ENCODE results near the gene MOK.

DNA sequence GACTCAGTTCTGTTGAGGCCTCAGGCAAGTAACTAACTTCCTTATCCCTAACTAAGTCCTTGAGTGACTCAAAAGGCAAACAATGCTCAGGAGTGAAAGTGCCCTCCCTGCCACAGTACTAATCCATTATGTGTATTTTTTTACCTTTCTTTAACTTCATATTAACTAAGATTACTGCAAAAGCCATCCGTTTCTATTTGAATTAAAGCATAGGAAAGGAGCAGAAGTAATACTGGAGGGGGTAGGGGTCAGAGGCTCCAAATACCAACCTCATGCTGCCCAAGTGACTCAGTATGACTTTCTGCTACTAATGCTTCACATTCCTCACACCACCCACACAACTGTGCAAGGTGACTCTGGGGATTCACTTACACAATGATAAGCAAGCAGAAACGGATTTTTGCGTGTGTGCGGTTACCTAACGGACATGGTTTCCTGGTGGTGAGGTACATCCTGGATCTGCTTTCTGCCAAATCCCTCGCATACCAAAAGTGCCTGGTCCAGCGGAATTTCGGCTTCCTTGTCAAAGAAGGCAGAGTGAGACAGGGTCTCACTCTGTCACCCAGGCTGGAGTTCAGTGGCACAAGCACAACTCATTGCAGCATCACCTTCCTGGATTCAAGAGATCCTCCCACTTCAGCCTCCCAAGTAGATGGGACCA, 25.1 kb downstream of the MOK start:
- TF ChIP-seq, protein P1, sequence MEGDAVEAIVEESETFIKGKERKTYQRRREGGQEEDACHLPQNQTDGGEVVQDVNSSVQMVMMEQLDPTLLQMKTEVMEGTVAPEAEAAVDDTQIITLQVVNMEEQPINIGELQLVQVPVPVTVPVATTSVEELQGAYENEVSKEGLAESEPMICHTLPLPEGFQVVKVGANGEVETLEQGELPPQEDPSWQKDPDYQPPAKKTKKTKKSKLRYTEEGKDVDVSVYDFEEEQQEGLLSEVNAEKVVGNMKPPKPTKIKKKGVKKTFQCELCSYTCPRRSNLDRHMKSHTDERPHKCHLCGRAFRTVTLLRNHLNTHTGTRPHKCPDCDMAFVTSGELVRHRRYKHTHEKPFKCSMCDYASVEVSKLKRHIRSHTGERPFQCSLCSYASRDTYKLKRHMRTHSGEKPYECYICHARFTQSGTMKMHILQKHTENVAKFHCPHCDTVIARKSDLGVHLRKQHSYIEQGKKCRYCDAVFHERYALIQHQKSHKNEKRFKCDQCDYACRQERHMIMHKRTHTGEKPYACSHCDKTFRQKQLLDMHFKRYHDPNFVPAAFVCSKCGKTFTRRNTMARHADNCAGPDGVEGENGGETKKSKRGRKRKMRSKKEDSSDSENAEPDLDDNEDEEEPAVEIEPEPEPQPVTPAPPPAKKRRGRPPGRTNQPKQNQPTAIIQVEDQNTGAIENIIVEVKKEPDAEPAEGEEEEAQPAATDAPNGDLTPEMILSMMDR (IDR thresholded peaks at IDR 0.05; ENCODE audit: low read depth, low read length): no peak
- no peak for TF ChIP-seq EZH2phosphoT487 (IDR thresholded peaks at IDR 0.05; ENCODE audit: low read depth)

All from OCI-LY3 (cell line).